Endodermal cell (in vitro differentiated cells): ENCODE data around the gene TTC34. TPM values are rescaled to one million over a fixed set of nuclear protein-coding genes. Genes with fewer than 3 reads are reported as not detected.

Experiments used
- DNase-seq: peaks from one replicate; pipeline ENCODE4 v3.0.0-alpha.2; 2017
- H3K27ac ChIP-seq: 2 replicates; pipeline ENCODE4 v1.5.1; 2013; ENCODE audit warnings: mild to moderate bottlenecking, low read depth, low read length, moderate library complexity
- H3K27me3 ChIP-seq: 2 replicates; pipeline ENCODE4 v1.6.1; 2013; ENCODE audit warnings: mild to moderate bottlenecking, low read length, moderate library complexity; ENCODE audit not compliant: insufficient read depth, control insufficient read depth, poor library complexity, severe bottlenecking
- H3K36me3 ChIP-seq: 2 replicates; pipeline ENCODE4 v1.7.0; 2013; ENCODE audit warnings: mild to moderate bottlenecking, low read length, moderate library complexity; ENCODE audit not compliant: control insufficient read depth, insufficient read depth
- H3K4me1 ChIP-seq: one replicate; pipeline ENCODE4 v1.7.0; 2013; ENCODE audit warnings: low read length; ENCODE audit not compliant: control insufficient read depth, insufficient read depth
- H3K4me3 ChIP-seq: 2 replicates; pipeline ENCODE4 v1.5.1; 2013; ENCODE audit warnings: mild to moderate bottlenecking, low read length, moderate library complexity
- H3K9ac ChIP-seq: 2 replicates; pipeline ENCODE4 v1.6.1; 2013; ENCODE audit warnings: mild to moderate bottlenecking, low read length, moderate library complexity; ENCODE audit not compliant: poor library complexity, severe bottlenecking; ENCODE audit errors: extremely low read depth
- H3K9me3 ChIP-seq: 2 replicates; pipeline ENCODE4 v1.6.1; 2013; ENCODE audit warnings: mild to moderate bottlenecking, low read length, moderate library complexity; ENCODE audit not compliant: control insufficient read depth
- H3K27ac Mint-ChIP-seq: 2 replicates; pipeline ENCODE4 v1.8.0; 2020; ENCODE audit warnings: mixed read lengths
- H3K27me3 Mint-ChIP-seq: 2 replicates; pipeline ENCODE4 v1.8.0; 2021; ENCODE audit warnings: mild to moderate bottlenecking, mixed read lengths; ENCODE audit not compliant: insufficient read depth
- H3K36me3 Mint-ChIP-seq: 2 replicates; pipeline ENCODE4 v1.8.0; 2020; ENCODE audit warnings: low read depth, mixed read lengths
- H3K4me1 Mint-ChIP-seq: 2 replicates; pipeline ENCODE4 v1.8.0; 2020; ENCODE audit warnings: mixed read lengths
- H3K4me3 Mint-ChIP-seq: 2 replicates; pipeline ENCODE4 v1.8.0; 2020; ENCODE audit warnings: mild to moderate bottlenecking, moderate library complexity, mixed read lengths
- H3K9me3 Mint-ChIP-seq: 2 replicates; pipeline ENCODE4 v1.8.0; 2020; ENCODE audit warnings: mild to moderate bottlenecking, mixed read lengths
- WGBS, 2 experiments: methylation state at CpG; one replicate each; pipeline versions ENCODE4 v1.1.5 to v1.1.7; 2013; ENCODE audit warnings: missing lambda C conversion rate in 2 of 2, mixed read lengths in 1 of 2; ENCODE audit not compliant: insufficient coverage in 1 of 2, insufficient read length in 1 of 2; 5-methylcytosine and 5-hydroxymethylcytosine counted together
- total RNA-seq, 2 donors: library from RNA; stranded (reverse); fragmentation: NEBNext Ultra II Directional in 1 of 2; extraction: Animal tissue kit (Norgen Biotek cat#: 25700) in 1 of 2; gene quantifications; 2 replicates in 1 of 2; 3 replicates in 1 of 2; pipeline ENCODE4 v1.2.1, GENCODE V29; 2021
- TF ChIP-seq, protein P1 (sequence below): fragments of 200-600 bp; sonication (generic); conservative IDR thresholded peaks from 2 replicates; pipeline ENCODE4 v1.5.0; 2021; ENCODE audit warnings: antibody characterized with exemption, mild to moderate bottlenecking

TTC34 gene
- total RNA-seq, 2 donors from 2014 or later: 2.4 to 3.1 TPM

DNA sequence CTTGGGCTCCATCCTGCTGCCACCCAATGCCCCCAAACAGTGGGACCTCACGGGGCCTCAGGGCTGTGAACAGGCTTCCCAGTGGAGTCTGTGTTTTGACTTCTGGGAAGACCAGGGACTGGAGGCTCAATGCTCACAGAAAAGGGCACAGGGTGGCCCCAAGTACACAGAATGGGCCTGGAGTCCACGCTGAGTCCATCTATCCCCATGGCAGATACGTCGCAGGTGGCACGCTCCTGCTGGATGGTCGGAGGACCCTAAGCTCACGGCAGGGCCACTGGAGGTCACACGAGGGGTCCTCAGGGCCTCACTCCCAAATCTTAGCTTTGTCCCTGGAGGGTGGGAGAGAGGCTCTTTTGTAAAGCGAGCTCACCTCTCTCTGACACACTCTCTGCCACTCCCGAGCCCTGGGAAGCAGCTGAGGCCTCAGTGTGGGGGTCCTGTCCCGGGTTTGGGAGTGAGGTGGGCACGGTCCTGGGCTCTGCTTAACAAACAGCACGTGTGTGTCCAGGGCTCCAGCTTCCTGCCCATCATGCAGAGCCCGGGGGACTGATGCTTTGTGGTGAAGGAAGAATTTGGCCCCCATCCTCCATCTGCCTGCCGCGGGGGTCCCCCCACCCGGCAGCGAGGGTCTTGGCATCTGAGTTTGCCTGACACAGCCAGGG, 27.2 kb upstream of the TTC34 start:
- DNase-seq: no peak
- TF ChIP-seq, protein P1, sequence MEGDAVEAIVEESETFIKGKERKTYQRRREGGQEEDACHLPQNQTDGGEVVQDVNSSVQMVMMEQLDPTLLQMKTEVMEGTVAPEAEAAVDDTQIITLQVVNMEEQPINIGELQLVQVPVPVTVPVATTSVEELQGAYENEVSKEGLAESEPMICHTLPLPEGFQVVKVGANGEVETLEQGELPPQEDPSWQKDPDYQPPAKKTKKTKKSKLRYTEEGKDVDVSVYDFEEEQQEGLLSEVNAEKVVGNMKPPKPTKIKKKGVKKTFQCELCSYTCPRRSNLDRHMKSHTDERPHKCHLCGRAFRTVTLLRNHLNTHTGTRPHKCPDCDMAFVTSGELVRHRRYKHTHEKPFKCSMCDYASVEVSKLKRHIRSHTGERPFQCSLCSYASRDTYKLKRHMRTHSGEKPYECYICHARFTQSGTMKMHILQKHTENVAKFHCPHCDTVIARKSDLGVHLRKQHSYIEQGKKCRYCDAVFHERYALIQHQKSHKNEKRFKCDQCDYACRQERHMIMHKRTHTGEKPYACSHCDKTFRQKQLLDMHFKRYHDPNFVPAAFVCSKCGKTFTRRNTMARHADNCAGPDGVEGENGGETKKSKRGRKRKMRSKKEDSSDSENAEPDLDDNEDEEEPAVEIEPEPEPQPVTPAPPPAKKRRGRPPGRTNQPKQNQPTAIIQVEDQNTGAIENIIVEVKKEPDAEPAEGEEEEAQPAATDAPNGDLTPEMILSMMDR: no peak
- H3K4me3 ChIP-seq: no peak overlapping the region
- H3K36me3 ChIP-seq: no peaks in the 10 kb centered on the region
- Mint-ChIP-seq H3K27ac (no peak overlapping the region), H3K36me3 (peaks cover 1% of the 10 kb centered on the region), H3K4me3 (no peak overlapping the region), H3K27me3 (no peaks in the 10 kb centered on the region), H3K4me1 (no peaks in the 10 kb centered on the region), H3K9me3 (peaks cover 97% of the 10 kb centered on the region)
- no peak overlapping the region for H3K27ac ChIP-seq
- 64 to 72% methylated on average over 12 to 18 of the region's 18 CpGs for WGBS, 2 experiments
- no peaks in the 10 kb centered on the region for H3K27me3 ChIP-seq
- H3K4me1 ChIP-seq: no peaks in the 10 kb centered on the region
- H3K9ac ChIP-seq: no peak overlapping the region
- peaks cover 30% of the 10 kb centered on the region for H3K9me3 ChIP-seq

GRCh38 chr1:2826736-2827292, 25.3 kb upstream of the TTC34 start:
- Mint-ChIP-seq H3K4me1 (no peaks in the 10 kb centered on the region), H3K27ac (no peak overlapping the region), H3K36me3 (peaks cover 1% of the 10 kb centered on the region), H3K4me3 (no peak overlapping the region), H3K9me3 (peaks cover 96% of the 10 kb centered on the region), H3K27me3 (no peaks in the 10 kb centered on the region)
- Histone ChIP-seq H3K9me3 (peaks cover 24% of the 10 kb centered on the region), H3K27ac (no peak overlapping the region), H3K9ac (no peak overlapping the region), H3K27me3 (no peaks in the 10 kb centered on the region), H3K36me3 (no peaks in the 10 kb centered on the region), H3K4me1 (no peaks in the 10 kb centered on the region), H3K4me3 (no peak overlapping the region)
- TF ChIP-seq, protein P1: no peak
- DNase-seq: no peak
- WGBS, 2 experiments: 69 to 76% methylated on average over 11 to 14 of the region's 14 CpGs

DNA sequence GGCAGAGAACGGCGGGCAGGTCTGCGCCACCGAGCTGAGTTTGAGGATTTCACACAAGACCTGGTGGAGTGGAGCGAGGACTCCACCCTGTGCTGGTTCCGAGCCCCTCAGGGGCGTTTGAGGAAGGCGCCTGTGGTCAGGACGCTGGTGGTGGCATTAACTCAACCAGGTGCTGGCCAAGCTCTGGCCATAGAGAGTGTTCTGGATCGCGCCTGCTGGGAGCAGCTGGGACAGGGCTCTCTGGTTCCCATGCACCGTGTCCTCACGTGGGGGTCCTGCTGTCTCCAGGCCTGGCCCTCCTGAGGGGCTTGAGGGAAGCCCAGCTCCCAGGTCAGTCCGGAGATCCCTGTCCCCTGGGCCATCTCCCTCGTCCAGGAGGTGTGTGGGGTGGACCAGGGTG, 24.8 kb upstream of the TTC34 start:
- 66 to 79% methylated on average over 8 to 15 of the region's 15 CpGs for WGBS, 2 experiments
- Mint-ChIP-seq H3K27ac (no peak overlapping the region), H3K9me3 (peaks cover 96% of the 10 kb centered on the region)

More for the DNA sequence above, 24.8 kb upstream of the TTC34 start:
- no peak for DNase-seq
- TF ChIP-seq, protein P1: no peak
- H3K4me3 ChIP-seq: no peak overlapping the region
- H3K27ac ChIP-seq: no peak overlapping the region
- no peak overlapping the region for H3K9ac ChIP-seq
- Mint-ChIP-seq H3K4me1 (no peaks in the 10 kb centered on the region), H3K36me3 (peaks cover 1% of the 10 kb centered on the region), H3K27me3 (no peaks in the 10 kb centered on the region), H3K4me3 (no peak overlapping the region)
- H3K27me3 ChIP-seq: no peaks in the 10 kb centered on the region
- no peaks in the 10 kb centered on the region for H3K36me3 ChIP-seq
- peaks cover 19% of the 10 kb centered on the region for H3K9me3 ChIP-seq
- no peaks in the 10 kb centered on the region for H3K4me1 ChIP-seq
